Measurements from ENCODE around the gene MBP. TPM values are rescaled to one million over a fixed set of nuclear protein-coding genes. Genes with fewer than 3 reads are reported as not detected.

MBP gene
- total RNA-seq, 2 experiments from 2014 or later, result 75.4 to 79.2 TPM

DNA sequence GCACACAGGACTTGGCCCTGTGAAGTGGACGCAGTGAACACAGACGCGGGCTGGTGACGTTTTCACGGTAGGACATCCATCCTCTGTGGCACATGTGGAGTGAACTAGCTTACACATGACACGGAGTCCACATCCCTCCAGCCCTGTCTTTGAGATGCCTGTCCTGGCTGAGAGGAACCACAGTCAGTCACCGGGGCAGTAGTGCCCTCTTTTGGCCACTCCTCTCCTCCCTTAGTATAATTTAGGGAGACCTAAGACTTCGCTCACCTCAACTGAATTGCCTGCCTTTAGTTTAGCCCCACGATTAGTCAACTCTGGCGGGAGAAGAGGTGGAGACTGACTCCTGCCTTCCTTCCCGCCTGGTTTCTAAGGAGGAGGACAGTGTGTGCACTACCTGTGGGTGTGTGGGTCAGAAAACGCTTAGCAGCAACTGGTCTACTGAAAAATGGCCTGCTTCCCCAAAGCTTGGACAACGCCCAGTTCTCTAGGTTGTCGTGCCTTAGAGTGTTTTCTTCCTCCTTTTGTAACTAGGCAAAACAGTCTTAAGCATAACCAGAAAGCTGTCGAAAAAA, 70.6 kb downstream of the MBP start:
- peaks cover 24% of the 10 kb centered on the region for H3K36me3 ChIP-seq (ENCODE audit: insufficient read depth, low read length)
- Mint-ChIP-seq H3K36me3 (ENCODE audit: low read depth) (peaks cover 57% of the 10 kb centered on the region), H3K9me3 (peaks cover 2% of the 10 kb centered on the region), H3K27ac (peak overlapping the region; percentile 98), H3K4me3 (peak overlapping the region; percentile 55), H3K27me3 (no peaks in the 10 kb centered on the region), H3K4me1 (ENCODE audit: low read depth) (peaks cover 82% of the 10 kb centered on the region)
- peak; percentile 9 for ATAC-seq (ENCODE audit: poor library complexity)
- intact Hi-C loops (cut with DNase I, micrococcal nuclease), result loop anchor here (1.0 to 2.0 kb wide), 5 partner anchors 8 to 147 kb away; no protein-coding TSS in a partner anchor
- ChIA-PET POLR2A (interaction anchor here (0.7 to 3.5 kb wide), 14 partner anchors 9 to 147 kb away, joined by 3 to 41 read pairs (median 5); partner anchors contain the start of gene MBP), CTCF (interaction anchor here (0.6 to 2.5 kb wide), 13 partner anchors 8 to 568 kb away, joined by 3 to 16 read pairs (median 4); no protein-coding TSS in a partner anchor)
- H3K4me1 ChIP-seq (ENCODE audit: insufficient read depth, low read length), result peaks cover 91% of the 10 kb centered on the region
- H3K27ac ChIP-seq (ENCODE audit: low read depth in 1 of 2, low read length in 2 of 2), result peak overlapping the region; percentile 89 to 93
- TF ChIP-seq, protein P1, sequence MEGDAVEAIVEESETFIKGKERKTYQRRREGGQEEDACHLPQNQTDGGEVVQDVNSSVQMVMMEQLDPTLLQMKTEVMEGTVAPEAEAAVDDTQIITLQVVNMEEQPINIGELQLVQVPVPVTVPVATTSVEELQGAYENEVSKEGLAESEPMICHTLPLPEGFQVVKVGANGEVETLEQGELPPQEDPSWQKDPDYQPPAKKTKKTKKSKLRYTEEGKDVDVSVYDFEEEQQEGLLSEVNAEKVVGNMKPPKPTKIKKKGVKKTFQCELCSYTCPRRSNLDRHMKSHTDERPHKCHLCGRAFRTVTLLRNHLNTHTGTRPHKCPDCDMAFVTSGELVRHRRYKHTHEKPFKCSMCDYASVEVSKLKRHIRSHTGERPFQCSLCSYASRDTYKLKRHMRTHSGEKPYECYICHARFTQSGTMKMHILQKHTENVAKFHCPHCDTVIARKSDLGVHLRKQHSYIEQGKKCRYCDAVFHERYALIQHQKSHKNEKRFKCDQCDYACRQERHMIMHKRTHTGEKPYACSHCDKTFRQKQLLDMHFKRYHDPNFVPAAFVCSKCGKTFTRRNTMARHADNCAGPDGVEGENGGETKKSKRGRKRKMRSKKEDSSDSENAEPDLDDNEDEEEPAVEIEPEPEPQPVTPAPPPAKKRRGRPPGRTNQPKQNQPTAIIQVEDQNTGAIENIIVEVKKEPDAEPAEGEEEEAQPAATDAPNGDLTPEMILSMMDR (IDR thresholded peaks at IDR 0.05), result no peak
- peak in 7 of 14 experiments; percentile 24 to 74 (median 52) for DNase-seq
- peak overlapping the region; percentile 28 for H3K4me3 ChIP-seq (ENCODE audit: low read length)
- H3K27me3 ChIP-seq (ENCODE audit: control insufficient read depth in 1 of 2, insufficient read depth in 2 of 2, low read length in 2 of 2), result no peaks in the 10 kb centered on the region
- no peaks in the 10 kb centered on the region for H3K9me3 ChIP-seq (ENCODE audit: control insufficient read depth in 1 of 2, insufficient read depth in 1 of 2, low read length in 2 of 2)

DNA sequence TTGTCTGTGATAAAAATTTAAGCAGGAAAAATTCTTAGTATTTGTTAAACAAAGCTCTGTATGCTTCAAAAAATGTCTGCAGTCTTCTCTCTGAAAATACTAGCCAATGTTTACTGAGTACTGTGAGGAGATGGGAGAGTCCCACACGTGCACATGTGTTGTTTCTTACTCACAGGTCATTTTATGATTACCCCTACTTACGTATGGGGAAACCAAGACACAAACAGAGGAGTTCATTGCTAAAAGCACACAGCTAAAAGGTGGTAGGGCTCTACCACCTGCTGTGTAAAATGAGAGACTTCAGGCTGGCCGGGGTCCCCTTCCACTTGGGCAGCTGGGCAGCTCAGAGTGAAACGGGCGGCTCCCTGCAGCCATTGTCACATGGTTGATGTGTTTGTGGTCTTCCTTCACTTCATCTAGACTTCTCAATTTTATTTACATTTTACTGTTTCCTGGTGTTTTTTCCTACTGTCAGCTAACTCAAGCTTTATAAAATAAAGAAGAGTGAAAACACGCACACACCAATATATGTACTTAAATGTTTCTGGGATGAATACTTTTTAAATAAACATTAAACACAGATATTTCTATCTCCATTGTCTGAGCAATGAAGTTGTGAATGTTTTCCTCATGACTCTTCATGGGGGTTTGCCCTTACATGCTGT, 71.2 kb downstream of the MBP start:
- H3K27me3 Mint-ChIP-seq, result no peaks in the 10 kb centered on the region
- Histone ChIP-seq H3K4me1 (ENCODE audit: insufficient read depth, low read length) (peaks cover 91% of the 10 kb centered on the region), H3K36me3 (ENCODE audit: insufficient read depth, low read length) (peaks cover 24% of the 10 kb centered on the region), H3K27ac (ENCODE audit: low read depth in 1 of 2, low read length in 2 of 2) (peak overlapping the region; percentile 89 to 93), H3K27me3 (ENCODE audit: control insufficient read depth in 1 of 2, insufficient read depth in 2 of 2, low read length in 2 of 2) (no peaks in the 10 kb centered on the region), H3K9me3 (ENCODE audit: control insufficient read depth in 1 of 2, insufficient read depth in 1 of 2, low read length in 2 of 2) (no peaks in the 10 kb centered on the region), H3K4me3 (ENCODE audit: low read length) (peak overlapping the region; percentile 28)
- H3K9me3 Mint-ChIP-seq, result peaks cover 2% of the 10 kb centered on the region
- peaks cover 54% of the 10 kb centered on the region for H3K36me3 Mint-ChIP-seq (ENCODE audit: low read depth)
- intact Hi-C loops (cut with DNase I, micrococcal nuclease), result no loop called here
- POLR2A ChIA-PET, result interaction anchor here (0.8 to 3.5 kb wide), 6 partner anchors 8 to 71 kb away, joined by 3 to 41 read pairs (median 14); partner anchors contain the start of gene MBP
- peak overlapping the region; percentile 98 for H3K27ac Mint-ChIP-seq
- TF ChIP-seq, protein P1 (IDR thresholded peaks at IDR 0.05), result no peak
- CTCF ChIA-PET, result interaction anchor here (1.0 to 2.5 kb wide), 8 partner anchors 11 to 146 kb away, joined by 3 to 16 read pairs (median 5); no protein-coding TSS in a partner anchor
- DNase-seq (peak in 2 of 14 experiments; percentile 32 to 45), ATAC-seq (ENCODE audit: poor library complexity) (no peak)
- peak overlapping the region; percentile 55 for H3K4me3 Mint-ChIP-seq
- peaks cover 82% of the 10 kb centered on the region for H3K4me1 Mint-ChIP-seq (ENCODE audit: low read depth)

DNA sequence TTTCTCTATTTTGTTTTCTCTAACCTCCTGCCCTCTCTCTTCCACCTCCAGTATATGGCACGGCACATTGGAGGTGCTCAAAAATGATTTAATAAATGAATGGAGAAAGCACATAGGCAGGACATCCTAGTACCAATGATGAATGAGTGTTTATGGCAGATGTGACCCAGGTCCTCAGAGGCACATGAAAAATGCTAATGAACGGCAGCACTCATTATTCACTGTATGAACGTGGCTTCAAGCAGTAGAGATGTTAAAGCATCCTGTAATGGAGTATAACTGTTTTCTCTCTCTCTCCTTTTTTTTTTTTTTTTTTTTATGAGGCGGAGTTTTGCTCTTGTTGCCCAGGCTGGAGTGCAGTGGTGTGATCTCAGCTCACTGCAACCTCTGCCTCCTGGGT, 72.4 kb downstream of the MBP start:
- Histone ChIP-seq H3K36me3 (ENCODE audit: insufficient read depth, low read length) (peaks cover 16% of the 10 kb centered on the region), H3K9me3 (ENCODE audit: control insufficient read depth in 1 of 2, insufficient read depth in 1 of 2, low read length in 2 of 2) (no peaks in the 10 kb centered on the region), H3K4me3 (ENCODE audit: low read length) (no peak overlapping the region), H3K27me3 (ENCODE audit: control insufficient read depth in 1 of 2, insufficient read depth in 2 of 2, low read length in 2 of 2) (no peaks in the 10 kb centered on the region), H3K27ac (ENCODE audit: low read depth in 1 of 2, low read length in 2 of 2) (peak overlapping the region in 1 of 2 donors; percentile 6), H3K4me1 (ENCODE audit: insufficient read depth, low read length) (peaks cover 91% of the 10 kb centered on the region)
- peaks cover 81% of the 10 kb centered on the region for H3K4me1 Mint-ChIP-seq (ENCODE audit: low read depth)
- peaks cover 42% of the 10 kb centered on the region for H3K36me3 Mint-ChIP-seq (ENCODE audit: low read depth)
- peaks cover 2% of the 10 kb centered on the region for H3K9me3 Mint-ChIP-seq
- DNase-seq (no peak), ATAC-seq (ENCODE audit: poor library complexity) (no peak)
- TF ChIP-seq, protein P1 (IDR thresholded peaks at IDR 0.05), result no peak
- intact Hi-C loops (cut with DNase I, micrococcal nuclease), result no loop called here
- ChIA-PET CTCF (no interaction called here), POLR2A (no interaction called here)
- H3K4me3 Mint-ChIP-seq, result no peak overlapping the region
- no peaks in the 10 kb centered on the region for H3K27me3 Mint-ChIP-seq
- peak overlapping the region; percentile 98 for H3K27ac Mint-ChIP-seq
